Measurements from ENCODE around the gene KYAT1. TPM values are rescaled to one million over a fixed set of nuclear protein-coding genes. Genes with fewer than 3 reads are reported as not detected.
A peak's percentile ranks its signal among the peaks of the same experiment; 100 is the strongest.

The KYAT1 gene
- polyA plus RNA-seq, 1 donor (not counting 4 experiments of a cell fraction or from before 2014, with no cell fraction given) = 10.9 TPM

DNA sequence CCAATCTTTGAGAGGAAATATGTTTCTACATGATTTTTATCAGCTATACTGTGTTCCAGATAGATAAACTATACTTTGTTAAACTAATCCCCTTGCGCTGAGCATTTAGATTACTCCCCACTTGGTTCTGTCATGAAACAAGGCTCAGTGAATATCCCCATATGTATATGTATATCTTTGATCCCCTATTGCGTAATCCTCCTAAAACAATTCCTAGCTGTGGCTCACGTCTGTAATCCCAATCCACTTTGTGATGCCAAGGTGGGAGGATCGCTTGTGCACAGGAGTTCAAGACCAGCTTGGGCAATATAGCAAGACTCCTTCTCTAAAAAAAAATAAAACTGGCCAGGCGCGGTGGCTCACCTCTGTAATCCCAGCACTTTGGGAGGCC, 41.7 kb upstream of the KYAT1 start:
- DNase-seq (ENCODE audit: low read depth, low spot score) (no peak), FAIRE-seq (no peak)
- no peaks in the 10 kb centered on the region for H3K27me3 ChIP-seq (ENCODE audit: control insufficient read depth, extremely low read depth, insufficient read depth, low read length)
- peaks cover 30% of the 10 kb centered on the region for H3K4me1 ChIP-seq (ENCODE audit: control insufficient read depth, extremely low read depth, insufficient read depth, low read length)
- no peaks in the 10 kb centered on the region for H4K20me1 ChIP-seq (ENCODE audit: control insufficient read depth, extremely low read depth, insufficient read depth, low read length)
- H3K4me3 ChIP-seq (ENCODE audit: control insufficient read depth in 2 of 3, extremely low read depth in 1 of 3, insufficient read depth in 2 of 3, low read depth in 1 of 3, low read length in 3 of 3) = no peak overlapping the region
- H3K9me1 ChIP-seq (ENCODE audit: control insufficient read depth, extremely low read depth, insufficient read depth, low read length) = no peaks in the 10 kb centered on the region
- TF ChIP-seq EZH2 (IDR thresholded peaks at IDR 0.05; ENCODE audit: low read length) (no peak), CTCF (optimal IDR thresholded peaks at IDR 0.05 in 1 of 3, IDR thresholded peaks at IDR 0.05 in 1 of 3, conservative IDR thresholded peaks at IDR 0.05 in 1 of 3; ENCODE audit: extremely low read depth in 1 of 3, insufficient read depth in 2 of 3, low read length in 3 of 3) (no peak)
- H3K27ac ChIP-seq (ENCODE audit: control insufficient read depth, insufficient read depth, low read length) = no peak overlapping the region
- H3K9ac ChIP-seq (ENCODE audit: control insufficient read depth, extremely low read depth, insufficient read depth, low read length) = no peak overlapping the region
- no peaks in the 10 kb centered on the region for H3K79me2 ChIP-seq (ENCODE audit: control insufficient read depth, insufficient read depth, low read length)
- H3K4me2 ChIP-seq (ENCODE audit: control insufficient read depth, extremely low read depth, insufficient read depth, low read depth, low read length) = no peak overlapping the region
- H3K36me3 ChIP-seq (ENCODE audit: control insufficient read depth in 2 of 2, extremely low read depth in 1 of 2, insufficient read depth in 2 of 2, low read length in 2 of 2) = peaks cover 2 to 8% of the 10 kb centered on the region in 2 experiments
- dilution Hi-C loops (cut with MboI; ENCODE audit: extremely low pct_ligation_motif_present, low sequenced_read_pairs) = no loop called here
- H3K9me3 ChIP-seq (ENCODE audit: control insufficient read depth, low read depth, low read length) = no peaks in the 10 kb centered on the region
- no peak overlapping the region for H2AFZ ChIP-seq (ENCODE audit: control insufficient read depth, low read length)

DNA sequence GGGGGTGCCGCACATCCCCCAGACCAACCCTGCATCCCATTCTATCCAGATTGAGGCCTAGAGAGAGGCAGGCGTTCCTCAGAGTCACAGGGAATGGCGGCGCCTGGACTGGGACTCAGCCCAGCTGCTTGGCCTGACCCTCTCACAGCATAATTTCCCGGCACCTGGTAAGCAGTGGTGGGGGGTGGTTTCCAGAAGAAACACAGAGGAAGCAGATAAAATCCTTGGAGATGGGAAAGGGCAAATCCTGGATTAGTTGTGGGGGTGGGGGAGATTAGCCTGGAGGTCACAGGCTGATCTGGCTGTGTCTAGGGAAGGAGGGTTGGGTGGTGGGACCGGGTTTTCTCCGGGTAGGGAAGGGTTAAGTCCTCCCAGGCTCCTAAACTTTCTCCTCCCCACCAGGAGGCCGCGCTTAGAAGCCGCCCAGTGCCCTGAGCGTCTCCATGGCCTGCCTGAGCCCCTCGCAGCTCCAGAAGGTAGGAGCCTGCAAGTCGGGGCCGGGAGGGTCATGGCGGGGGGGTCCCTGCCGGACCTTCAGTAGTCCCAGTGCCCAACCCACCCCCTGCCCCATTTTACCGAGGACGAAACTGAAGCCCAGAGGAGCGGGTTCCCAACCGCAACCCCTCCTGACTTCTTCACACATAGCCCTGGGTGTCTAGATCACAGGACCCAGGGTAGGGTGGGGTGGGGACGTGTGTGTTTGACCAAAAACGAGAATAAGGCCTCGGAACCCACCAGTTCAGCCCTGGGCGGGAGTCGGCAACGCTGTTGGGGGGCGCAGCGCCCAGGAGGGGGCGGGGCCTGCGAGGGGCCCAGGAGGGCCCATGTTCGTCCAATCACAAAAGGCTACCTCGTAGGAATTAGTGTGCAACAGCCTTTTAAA, 40.4 kb upstream of the KYAT1 start:
- Histone ChIP-seq H2AFZ (ENCODE audit: control insufficient read depth, low read length) (no peak overlapping the region), H3K4me2 (ENCODE audit: control insufficient read depth, extremely low read depth, insufficient read depth, low read depth, low read length) (peak overlapping the region; percentile 62), H3K9ac (ENCODE audit: control insufficient read depth, extremely low read depth, insufficient read depth, low read length) (peak overlapping the region; percentile 51), H3K79me2 (ENCODE audit: control insufficient read depth, insufficient read depth, low read length) (peaks cover 2% of the 10 kb centered on the region), H3K27ac (ENCODE audit: control insufficient read depth, insufficient read depth, low read length) (peak overlapping the region; percentile 30), H3K36me3 (ENCODE audit: control insufficient read depth in 2 of 2, extremely low read depth in 1 of 2, insufficient read depth in 2 of 2, low read length in 2 of 2) (peaks cover 8 to 18% of the 10 kb centered on the region in 2 experiments), H3K4me1 (ENCODE audit: control insufficient read depth, extremely low read depth, insufficient read depth, low read length) (peaks cover 33% of the 10 kb centered on the region), H3K9me3 (ENCODE audit: control insufficient read depth, low read depth, low read length) (no peaks in the 10 kb centered on the region), H3K9me1 (ENCODE audit: control insufficient read depth, extremely low read depth, insufficient read depth, low read length) (no peaks in the 10 kb centered on the region), H3K27me3 (ENCODE audit: control insufficient read depth, extremely low read depth, insufficient read depth, low read length) (no peaks in the 10 kb centered on the region), H3K4me3 (ENCODE audit: control insufficient read depth in 2 of 3, extremely low read depth in 1 of 3, insufficient read depth in 2 of 3, low read depth in 1 of 3, low read length in 3 of 3) (peak overlapping the region; percentile 0 to 27 (median 5)), H4K20me1 (ENCODE audit: control insufficient read depth, extremely low read depth, insufficient read depth, low read length) (no peaks in the 10 kb centered on the region)
- dilution Hi-C loops (cut with MboI; ENCODE audit: extremely low pct_ligation_motif_present, low sequenced_read_pairs) = no loop called here
- TF ChIP-seq CTCF (optimal IDR thresholded peaks at IDR 0.05 in 1 of 3, IDR thresholded peaks at IDR 0.05 in 1 of 3, conservative IDR thresholded peaks at IDR 0.05 in 1 of 3; ENCODE audit: extremely low read depth in 1 of 3, insufficient read depth in 2 of 3, low read length in 3 of 3) (no peak), EZH2 (IDR thresholded peaks at IDR 0.05; ENCODE audit: low read length) (no peak)
- no peak for DNase-seq (ENCODE audit: low read depth, low spot score)
- FAIRE-seq = no peak

Measured in keratinocyte (primary cell).